Stimulated activated CD8-positive, alpha-beta memory T cell treated with anti-CD3 and anti-CD28 coated beads, Interleukin-2, amount 100 ng/mL, for 1 hour (primary cell): Measurements from ENCODE around the gene GPR42.

Experiments
- DNase-seq, 2 donors: peaks; one replicate each; pipeline ENCODE4 v3.0.0-alpha.2; 2020; ENCODE audit warnings: low read depth in 2 of 2

GPR42 gene, protein sequence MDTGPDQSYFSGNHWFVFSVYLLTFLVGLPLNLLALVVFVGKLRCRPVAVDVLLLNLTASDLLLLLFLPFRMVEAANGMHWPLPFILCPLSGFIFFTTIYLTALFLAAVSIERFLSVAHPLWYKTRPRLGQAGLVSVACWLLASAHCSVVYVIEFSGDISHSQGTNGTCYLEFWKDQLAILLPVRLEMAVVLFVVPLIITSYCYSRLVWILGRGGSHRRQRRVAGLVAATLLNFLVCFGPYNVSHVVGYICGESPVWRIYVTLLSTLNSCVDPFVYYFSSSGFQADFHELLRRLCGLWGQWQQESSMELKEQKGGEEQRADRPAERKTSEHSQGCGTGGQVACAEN

DNA sequence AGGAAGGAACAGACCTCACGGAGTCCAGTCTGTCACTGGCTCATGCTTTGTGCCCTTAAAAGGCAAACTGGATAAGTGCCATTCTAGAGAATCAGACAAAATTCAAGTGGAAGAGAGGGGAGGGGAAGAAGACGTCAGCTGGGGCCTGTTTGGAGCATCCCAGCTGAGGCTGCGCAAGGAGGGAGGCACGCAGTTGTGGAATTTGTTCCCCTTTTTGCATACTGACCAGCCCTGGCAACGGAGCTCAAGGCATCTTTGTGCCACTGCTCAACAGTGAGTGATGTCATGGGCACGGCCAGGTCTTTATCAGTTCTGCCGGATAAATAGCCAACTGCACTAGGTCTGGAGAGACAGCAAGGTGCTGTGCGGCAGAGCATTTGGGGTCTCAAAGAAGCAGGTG, at the start of gene GPR42:
Gene GPR42 (plus strand): TSS at position 347 of the 400 bp plus-strand sequence. CDS start 292 bp downstream, outside the sequence.
- DNase-seq = no peak

DNA sequence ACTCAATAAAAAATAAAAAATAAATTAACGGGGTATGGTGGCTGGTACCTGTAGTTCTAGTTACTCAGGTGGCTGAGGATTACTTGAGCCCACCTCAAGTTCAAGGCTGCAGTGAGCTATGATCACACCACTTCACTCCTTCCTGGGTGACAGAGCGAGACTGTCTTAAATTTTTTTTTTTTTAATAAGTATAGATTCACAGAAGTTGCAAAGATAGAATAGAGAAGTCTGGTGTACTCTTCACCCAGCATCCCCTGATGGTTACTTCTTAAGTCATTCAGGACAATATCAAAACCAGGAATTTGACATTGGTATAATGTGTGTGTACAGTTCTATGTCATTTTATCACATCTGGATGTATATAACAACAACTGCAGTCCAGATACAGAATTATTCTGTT, 49.6 kb upstream of the GPR42 start:
- no peak for DNase-seq

DNA sequence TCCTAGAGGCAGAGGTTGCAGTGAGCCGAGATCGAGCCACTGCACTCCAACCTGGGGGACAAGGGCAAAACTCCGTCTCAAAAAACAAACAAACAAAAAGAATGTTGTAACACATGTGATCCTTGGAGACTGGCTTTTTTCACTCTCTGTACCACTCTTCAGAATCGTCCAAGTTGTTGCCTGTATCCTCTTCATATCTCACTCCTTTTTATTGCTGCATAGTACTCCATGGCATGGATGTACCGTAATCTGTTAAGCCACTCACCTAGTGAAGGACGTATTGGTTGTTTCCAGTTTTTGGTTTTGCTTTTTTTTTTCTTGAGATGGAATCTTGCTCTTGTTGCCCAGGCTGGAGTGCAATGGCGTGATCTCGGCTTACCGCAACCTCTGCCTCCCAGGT, 48.9 kb upstream of the GPR42 start:
- no peak for DNase-seq

DNA sequence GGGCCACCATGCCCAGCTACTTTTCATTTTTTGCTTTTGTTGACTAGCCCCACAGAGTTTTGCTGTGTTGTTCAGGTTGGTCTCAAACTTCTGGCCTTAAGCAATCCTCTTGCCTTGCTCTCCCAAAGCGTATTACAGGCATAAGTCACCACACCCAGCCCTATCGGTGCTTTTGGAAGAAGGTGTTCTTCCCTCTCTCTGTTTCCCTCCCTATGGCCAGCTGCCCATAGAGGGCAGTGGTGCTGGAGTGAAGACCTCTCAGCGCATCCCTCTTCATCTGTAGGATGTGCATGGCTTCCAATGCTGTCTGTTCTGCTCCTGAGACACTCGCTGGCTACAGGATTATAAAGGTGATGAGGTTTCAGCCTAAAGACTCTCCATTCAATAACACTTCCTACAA, 43.2 kb upstream of the GPR42 start:
- no peak for DNase-seq

DNA sequence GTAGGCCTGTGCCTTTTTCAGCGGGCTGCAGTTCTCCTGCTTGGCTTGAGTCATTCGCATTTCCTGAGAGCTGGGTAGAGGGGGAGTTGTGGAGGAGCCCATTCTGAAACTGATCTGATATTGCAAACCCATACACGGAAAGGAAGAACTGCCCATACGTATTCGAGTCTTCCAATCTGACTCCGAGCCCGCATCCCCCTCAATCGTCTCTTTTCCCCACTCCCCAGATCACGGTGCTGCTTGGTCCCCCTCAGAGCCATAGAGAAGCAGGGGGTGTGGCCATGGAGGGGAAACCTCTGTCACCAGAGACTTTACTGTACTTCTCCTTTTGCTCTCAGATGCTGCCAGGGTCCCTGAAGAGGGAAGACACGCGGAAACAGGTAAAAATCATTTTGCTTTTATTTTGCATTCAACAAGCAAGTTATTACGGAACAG, 42.0 kb upstream of the GPR42 start, which contains the start of gene CD22:
Gene CD22 (plus strand): TSS at position 337 of the 435 bp plus-strand sequence. CDS start 2,854 bp downstream, outside the sequence.
- DNase-seq = no peak

DNA sequence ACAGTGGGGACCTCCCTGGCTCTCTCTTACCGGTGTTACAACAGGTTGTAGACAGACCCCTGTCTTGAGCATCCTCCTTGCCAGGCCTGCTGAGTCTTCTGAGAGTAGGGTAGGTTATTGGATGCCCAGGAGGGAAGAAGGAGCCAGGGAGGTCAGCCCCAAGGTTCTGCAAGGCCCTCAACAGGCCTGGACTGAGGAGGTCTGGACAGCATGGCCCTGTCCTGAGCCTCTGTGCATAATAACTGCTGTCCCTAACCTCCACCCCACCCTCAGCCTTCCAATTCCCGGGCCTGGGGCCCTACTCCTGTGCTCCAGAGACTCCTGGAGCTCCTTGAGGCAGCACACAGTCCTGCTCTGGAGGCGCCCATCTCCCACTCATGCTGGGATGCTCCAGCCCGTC, 41.5 kb upstream of the GPR42 start:
- DNase-seq = no peak

DNA sequence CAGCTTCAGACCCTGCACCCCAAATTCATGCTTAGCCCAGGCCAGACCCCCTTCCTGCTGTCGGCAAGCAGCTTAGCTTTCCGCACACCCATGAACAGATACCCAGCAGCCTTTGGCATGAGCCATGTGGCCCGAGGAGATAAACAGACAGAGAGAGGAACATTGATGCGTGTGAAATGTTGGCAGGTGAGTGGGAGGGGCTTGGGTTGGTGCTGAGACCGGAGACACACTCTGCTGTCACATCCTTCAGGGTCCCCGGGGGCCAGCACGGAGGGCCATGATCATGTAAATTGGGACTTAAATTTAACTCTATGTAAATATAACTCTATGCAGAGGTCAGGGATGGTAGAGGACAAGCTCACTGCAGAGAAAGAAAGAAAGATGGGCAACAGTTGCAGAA, 40.4 kb upstream of the GPR42 start:
- DNase-seq = no peak

DNA sequence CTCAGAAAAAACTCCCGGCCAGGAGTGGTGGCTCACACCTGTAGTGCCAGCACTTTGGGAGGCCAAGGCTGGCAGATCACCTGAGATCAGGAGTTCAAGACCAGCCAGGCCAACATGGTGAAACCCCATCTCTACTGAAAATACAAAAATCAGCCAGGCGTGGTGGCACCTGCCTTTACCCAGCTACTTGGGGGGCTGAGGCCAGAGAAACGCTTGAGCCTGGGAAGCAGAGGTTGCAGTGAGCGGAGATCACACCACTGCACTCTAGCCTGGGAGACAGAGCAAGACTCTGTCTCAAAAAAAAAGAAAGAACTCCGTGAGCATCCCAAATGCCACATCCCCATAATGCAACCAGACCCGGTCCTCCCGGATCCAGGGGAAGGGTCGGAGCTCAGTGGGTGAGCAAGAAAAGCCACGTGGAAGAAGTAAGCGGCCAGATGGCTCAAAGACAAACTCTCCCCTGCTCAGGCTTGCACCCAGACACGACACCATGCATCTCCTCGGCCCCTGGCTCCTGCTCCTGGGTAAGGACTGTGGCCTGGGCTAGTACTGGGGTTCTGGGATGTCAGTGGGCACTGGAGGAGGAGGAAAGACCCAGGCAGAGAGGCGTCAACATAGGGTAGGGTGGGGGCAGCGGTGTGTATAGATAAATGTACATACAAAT, 39.2 kb upstream of the GPR42 start:
- no peak for DNase-seq

DNA sequence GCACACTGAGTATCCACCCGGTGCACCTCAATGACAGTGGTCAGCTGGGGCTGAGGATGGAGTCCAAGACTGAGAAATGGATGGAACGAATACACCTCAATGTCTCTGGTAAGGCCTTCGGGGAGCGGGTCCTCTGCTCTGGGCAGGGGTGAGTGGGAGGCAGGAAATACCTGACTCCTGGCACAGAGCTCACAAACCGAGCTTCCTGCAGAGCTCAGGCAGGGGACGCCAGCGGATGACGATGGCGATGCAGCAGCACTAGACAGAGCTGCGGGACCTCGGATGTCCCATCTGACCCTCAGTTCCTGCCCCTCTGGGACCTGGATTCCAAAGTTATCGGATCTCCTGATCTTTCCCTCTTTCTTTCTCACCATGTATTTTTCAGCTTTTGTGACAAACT, 38.1 kb upstream of the GPR42 start:
- DNase-seq = no peak

DNA sequence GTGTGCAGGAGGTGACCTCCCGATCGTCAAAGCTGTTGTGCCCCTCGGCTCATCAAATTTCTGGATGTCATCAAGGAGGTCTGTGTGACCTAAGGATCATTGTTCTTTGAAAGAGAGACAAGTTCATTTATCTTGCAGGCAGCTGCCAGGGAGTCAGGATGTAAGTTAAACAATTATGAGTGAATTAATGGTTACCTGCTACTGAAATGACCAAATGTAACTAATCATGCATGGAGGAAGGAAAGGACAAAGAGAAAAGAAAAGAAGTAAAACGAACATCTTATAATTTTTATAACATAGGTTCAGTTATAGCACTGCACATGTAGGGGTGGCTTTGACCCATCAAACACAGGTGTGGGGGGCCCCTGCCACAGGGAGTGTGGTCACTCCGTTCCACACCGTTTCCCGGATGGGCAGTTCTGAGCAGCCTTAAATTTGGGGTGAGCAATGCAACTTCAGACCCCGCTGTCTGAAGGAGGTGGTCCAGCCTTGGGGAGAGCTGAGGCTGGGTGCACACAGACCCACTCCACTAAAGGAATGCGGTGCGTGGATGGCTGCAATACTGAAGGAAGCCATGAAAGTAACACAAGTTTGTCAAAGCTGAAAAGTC, 36.6 kb upstream of the GPR42 start:
- no peak for DNase-seq

DNA sequence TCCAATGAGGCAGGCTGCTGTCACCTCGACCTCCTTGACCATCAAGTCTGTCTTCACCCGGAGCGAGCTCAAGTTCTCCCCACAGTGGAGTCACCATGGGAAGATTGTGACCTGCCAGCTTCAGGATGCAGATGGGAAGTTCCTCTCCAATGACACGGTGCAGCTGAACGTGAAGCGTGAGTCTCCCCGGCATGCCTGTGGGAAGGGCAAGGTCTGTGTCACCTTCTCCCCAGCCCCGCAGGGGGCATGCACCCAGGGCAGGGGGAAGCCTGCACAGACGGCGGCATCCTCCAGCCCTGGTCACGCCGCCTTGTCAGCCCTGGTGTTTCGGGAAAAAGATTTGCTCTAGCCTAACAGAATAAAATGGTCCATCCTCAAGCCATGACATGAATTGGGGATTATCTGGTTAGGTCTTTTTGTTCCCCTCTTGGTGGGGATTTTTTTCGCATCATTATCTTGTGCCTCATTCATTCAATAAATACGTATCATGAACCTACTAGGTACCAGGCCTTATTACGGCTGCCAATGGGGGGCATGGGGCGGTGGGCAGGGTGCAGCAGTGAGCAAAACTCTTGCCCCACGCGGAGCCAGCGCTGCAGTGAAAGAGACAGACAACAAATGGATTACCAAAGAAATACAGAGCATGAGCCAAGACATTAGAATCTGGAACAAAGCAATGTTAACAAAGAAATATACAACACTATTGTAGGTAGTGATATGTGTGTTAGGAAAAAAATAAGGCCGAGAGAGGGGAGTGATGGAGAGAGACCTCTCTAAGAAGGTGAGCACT, 34.5 kb upstream of the GPR42 start:
- DNase-seq = no peak

DNA sequence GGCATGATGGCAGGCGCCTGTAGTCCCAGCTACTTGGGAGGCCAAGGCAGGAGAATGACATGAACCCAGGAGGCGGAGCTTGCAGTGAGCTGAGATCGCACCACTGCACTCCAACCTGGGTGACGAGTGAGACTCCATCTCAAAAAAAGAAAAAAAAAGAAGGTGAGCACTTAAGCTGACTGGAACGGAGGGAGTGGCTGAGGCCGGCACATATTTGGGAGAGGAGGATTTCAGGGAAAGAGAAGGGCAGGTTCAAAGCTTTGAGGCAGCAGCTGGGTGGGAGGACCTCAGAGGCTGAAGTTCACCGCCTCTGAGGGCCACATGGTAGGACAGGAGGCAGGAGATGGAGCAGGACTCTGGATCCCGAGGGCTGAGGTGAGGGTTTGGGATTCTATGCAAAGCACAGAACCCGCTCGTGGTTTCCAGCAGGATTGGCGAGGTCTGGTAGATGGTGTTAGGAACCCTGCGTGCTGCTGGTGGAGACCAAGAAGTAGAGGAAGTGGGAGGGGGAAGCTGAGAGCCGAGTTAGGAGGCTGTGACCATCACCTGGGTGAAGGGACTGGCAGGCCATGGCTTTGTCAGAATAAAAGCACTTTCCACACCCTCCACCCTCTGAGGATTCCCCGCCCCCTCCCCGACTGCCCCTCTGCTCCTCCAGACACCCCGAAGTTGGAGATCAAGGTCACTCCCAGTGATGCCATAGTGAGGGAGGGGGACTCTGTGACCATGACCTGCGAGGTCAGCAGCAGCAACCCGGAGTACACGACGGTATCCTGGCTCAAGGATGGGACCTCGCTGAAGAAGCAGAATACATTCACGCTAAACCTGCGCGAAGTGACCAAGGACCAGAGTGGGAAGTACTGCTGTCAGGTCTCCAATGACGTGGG, 33.5 kb upstream of the GPR42 start:
- no peak for DNase-seq

DNA sequence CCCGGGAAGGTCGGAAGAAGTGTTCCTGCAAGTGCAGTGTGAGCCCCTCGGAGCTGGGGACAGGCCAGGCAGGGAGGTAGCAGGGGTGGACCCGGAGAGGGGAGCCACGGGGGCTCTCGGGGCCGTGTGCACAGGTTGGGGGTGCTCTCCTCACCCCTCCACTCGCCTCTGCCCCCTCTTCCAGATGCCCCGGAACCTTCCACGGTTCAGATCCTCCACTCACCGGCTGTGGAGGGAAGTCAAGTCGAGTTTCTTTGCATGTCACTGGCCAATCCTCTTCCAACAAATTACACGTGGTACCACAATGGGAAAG, 32.9 kb upstream of the GPR42 start:
- DNase-seq = no peak

DNA sequence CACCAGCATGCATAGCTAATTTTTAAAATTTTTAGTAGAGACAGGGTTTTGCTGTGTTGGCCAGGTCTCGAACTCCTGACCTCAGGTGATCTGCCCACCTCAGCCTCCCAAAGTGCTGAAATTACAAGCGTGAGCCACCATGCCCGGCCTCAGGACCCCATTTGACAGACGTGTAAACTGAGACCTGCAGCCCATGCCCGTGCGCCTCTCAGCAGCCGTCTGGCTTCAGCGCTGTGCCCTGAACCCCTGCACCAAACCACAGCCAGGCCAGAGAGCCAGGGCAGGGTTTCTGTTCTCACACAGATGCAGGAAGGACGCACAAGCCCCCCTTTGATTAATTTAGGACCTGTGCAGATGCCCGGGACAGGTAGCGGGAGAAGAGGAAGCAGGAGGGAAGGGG, 30.4 kb upstream of the GPR42 start:
- DNase-seq = no peak

DNA sequence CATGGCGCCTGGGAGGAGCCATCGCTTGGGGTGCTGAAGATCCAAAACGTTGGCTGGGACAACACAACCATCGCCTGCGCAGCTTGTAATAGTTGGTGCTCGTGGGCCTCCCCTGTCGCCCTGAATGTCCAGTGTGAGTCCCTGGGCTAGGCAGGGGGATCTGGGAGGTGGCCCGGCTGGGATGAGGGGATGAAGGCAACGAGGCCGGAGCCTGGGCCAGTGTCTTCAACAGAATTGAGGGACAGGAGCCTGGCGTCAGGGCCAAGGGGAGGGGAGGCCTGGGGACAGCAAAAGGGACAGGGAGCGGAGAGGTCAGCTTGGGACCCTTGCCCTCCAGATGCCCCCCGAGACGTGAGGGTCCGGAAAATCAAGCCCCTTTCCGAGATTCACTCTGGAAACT, 29.9 kb upstream of the GPR42 start:
- no peak for DNase-seq

DNA sequence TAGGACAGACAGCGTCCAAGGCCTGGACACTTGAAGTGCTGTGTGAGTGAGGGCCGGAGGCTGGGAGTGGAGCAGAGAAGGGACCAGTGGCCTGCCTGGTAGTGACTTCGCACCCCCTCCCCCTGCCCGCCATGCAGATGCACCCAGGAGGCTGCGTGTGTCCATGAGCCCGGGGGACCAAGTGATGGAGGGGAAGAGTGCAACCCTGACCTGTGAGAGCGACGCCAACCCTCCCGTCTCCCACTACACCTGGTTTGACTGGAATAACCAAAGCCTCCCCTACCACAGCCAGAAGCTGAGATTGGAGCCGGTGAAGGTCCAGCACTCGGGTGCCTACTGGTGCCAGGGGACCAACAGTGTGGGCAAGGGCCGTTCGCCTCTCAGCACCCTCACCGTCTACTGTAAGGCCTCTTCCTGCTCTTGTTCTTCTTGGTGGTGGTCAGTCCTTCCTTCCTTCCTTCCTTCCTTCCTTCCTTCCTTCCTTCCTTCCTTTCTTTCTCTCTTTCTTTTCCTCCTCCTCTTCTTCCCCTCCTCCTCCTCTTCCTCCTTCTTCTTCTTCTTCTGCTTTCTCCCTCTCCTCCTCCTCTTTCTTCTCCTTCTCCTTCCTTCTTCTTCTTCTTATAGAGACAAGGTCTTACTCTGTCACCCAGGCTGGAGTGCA, 29.2 kb upstream of the GPR42 start:
- no peak for DNase-seq

DNA sequence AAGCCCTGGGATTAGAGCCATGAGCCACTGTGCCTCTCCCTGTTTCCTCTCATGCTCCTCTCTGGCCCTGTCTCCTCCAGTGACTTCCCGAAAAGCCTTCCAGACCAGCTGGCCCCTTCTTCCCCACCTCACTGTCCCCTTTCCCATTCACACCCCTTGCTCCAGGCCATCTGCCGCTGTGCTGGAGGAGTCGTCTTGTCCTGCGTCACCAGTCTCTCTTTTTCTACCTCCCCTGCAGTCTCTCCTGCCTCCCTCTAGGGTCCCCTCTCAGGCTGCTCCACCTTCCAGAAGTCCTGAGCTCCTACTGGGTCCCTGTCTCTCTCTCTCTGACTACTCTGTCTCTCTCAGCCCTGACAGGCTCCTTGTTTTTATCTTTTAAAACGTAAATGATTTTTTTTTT, 28.4 kb upstream of the GPR42 start:
- no peak for DNase-seq

DNA sequence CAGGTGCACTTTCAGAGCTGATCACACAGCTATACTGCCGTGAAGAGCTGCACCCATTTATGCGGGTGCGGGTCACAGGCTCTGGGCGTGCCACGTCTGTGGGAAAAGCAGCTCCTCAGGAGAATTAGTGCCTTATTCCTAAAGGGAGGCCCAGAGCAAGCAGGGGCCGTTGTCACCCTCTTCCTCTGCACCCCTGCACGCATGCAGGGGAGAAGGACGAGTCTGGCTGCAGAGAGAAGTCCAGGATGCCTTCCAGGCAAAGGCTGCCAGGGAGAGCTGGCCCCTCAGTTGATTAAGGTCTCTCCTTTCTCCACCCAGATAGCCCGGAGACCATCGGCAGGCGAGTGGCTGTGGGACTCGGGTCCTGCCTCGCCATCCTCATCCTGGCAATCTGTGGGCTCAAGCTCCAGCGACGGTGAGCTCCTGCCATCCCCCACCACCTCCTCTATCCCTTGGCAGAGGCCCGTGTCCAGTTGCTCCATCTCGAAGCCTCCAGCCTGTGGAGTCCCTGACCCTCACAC, 26.3 kb upstream of the GPR42 start:
- no peak for DNase-seq

DNA sequence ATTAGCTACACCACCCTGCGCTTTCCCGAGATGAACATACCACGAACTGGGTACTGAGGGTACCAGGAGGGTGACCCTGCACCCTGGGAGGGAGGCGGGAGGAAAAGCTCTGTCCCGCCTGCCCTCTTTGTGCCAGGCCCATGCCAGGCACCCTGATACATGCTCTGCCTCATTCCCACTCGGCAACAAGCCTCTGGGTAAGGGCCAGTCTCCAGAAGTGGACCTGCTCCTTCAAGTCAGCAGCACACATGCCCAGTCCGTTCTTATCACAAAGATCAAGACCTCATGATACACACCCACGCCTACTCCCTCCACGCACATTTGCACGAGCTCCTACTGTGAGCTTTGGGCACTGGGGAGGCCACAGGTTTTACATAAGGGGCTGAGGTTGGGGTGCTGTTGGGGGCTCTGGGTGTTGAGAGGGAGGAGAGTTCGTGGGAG, 25.2 kb upstream of the GPR42 start:
- DNase-seq = no peak
